Panc1 (cell line): ENCODE measurements around the gene C16orf46. TPM values are rescaled to one million over a fixed set of nuclear protein-coding genes. Genes with fewer than 3 reads are reported as not detected.

Experiments
- ATAC-seq: fragments of 200-7000 bp; cut with Tn5 transposase; 2 replicates; pipeline ENCODE4 v1.9.1; 2020; ENCODE audit warnings: mild to moderate bottlenecking, moderate library complexity
- BruUV-seq: library from RNA; stranded (reverse); fragments of 400-500 nt; replicated peaks from 2 replicates; lab custom pipeline; 2021; lab: Mats Ljungman, UMichigan
- CTCF ChIA-PET: fragments of 300-600 bp; sonication (Branson Sonifier 250); formaldehyde crosslinking; loops from one replicate; lab custom pipeline; 2022; ENCODE audit warnings: antibody characterized with exemption; lab: Charles Lee
- POLR2A ChIA-PET: fragments of 300-600 bp; sonication (Branson Sonifier 250); formaldehyde crosslinking; loops from one replicate; lab custom pipeline; 2022; ENCODE audit warnings: antibody characterized with exemption; lab: Charles Lee
- DNase-seq: peaks from one replicate; pipeline ENCODE4 v3.0.0-alpha.2; 2010; ENCODE audit warnings: low read depth, low spot score
- H3K27ac ChIP-seq: 2 replicates; pipeline ENCODE4 v1.5.1; 2011; ENCODE audit warnings: mild to moderate bottlenecking, low read length, inconsistent platforms
- H3K27me3 ChIP-seq: fragments of 200-500 bp; sonication (Bioruptor generic); 2 replicates; pipeline ENCODE4 v1.6.0; 2014; ENCODE audit warnings: low read length, inconsistent platforms; ENCODE audit not compliant: control insufficient read depth, insufficient read depth
- H3K36me3 ChIP-seq: fragments of 200-500 bp; sonication (Bioruptor generic); 2 replicates; pipeline ENCODE4 v1.5.1; 2014; ENCODE audit warnings: inconsistent platforms, mild to moderate bottlenecking, low read length, moderate library complexity; ENCODE audit not compliant: control insufficient read depth, insufficient read depth
- H3K4me1 ChIP-seq: 2 replicates; pipeline ENCODE4 v1.5.1; 2011; ENCODE audit warnings: inconsistent platforms, mild to moderate bottlenecking, low read length, moderate library complexity; ENCODE audit not compliant: control insufficient read depth, insufficient read depth
- H3K4me3 ChIP-seq, 2 experiments: 2 replicates each; pipeline ENCODE4 v1.5.1; 2011 to 2012; ENCODE audit warnings: low read depth in 2 of 2, low read length in 2 of 2, mild to moderate bottlenecking in 2 of 2, inconsistent platforms in 1 of 2, moderate library complexity in 1 of 2
- H3K9me3 ChIP-seq: fragments of 200-500 bp; sonication (Bioruptor generic); 2 replicates; pipeline ENCODE4 v1.5.1; 2014; ENCODE audit warnings: low read depth, mild to moderate bottlenecking, inconsistent platforms, low read length, moderate library complexity; ENCODE audit not compliant: control insufficient read depth, insufficient read depth
- POLR2AphosphoS5 ChIP-seq: IDR thresholded peaks from 2 replicates; pipeline ENCODE4 v1.6.1; 2012; ENCODE audit warnings: mild to moderate bottlenecking, low read depth, low read length, moderate library complexity
- REST ChIP-seq, 2 experiments: IDR thresholded peaks; 2 replicates each; pipeline ENCODE4 v1.6.1; 2011 to 2012; ENCODE audit warnings: low read depth in 2 of 2, control low read depth in 1 of 2, low read length in 1 of 2, mild to moderate bottlenecking in 1 of 2, moderate library complexity in 1 of 2; ENCODE audit not compliant: insufficient read depth in 1 of 2
- SIN3A ChIP-seq: IDR thresholded peaks from 2 replicates; pipeline ENCODE4 v1.6.1; 2012; ENCODE audit warnings: low read depth, mild to moderate bottlenecking, low read length, moderate library complexity, borderline replicate concordance; ENCODE audit not compliant: insufficient read depth
- TCF7L2 ChIP-seq: IDR thresholded peaks from 2 replicates; pipeline ENCODE4 v1.6.1; 2011; ENCODE audit warnings: mild to moderate bottlenecking, low read depth, low read length, inconsistent platforms
- in situ Hi-C: cut with HindIII; loops from 2 replicates; pipeline ENCODE4 v1.10.0; 2016; ENCODE audit warnings: low sequenced_read_pairs, low pct_unique_long_range_greater_than_20kb
- intact Hi-C: fragments of 100-400 bp; cut with micrococcal nuclease; formaldehyde crosslinking; loops from one replicate; pipeline ENCODE4 v1.10.0; 2022; ENCODE audit not compliant: unreplicated experiment
- total RNA-seq: library from RNA; stranded (reverse); gene quantifications from one replicate; pipeline ENCODE4 v1.2.1, GENCODE V29; 2021; ENCODE audit not compliant: unreplicated experiment
- TF ChIP-seq, protein P1 (sequence below): fragments of 450-650 bp; IDR thresholded peaks from 2 replicates; pipeline ENCODE4 v1.5.1; 2017; ENCODE audit warnings: mild to moderate bottlenecking

Gene C16orf46
- total RNA-seq, 1 experiment from 2014 or later: 1.2 TPM

- CTCF ChIA-PET: interaction anchor here (0.6 kb wide), 1 partner anchor 72 kb away, joined by 3 read pairs; no protein-coding TSS in a partner anchor
- no peaks in the 10 kb centered on the region; the same call in 1 of the 2 replicates for H3K36me3 ChIP-seq
- intact Hi-C loops (no loop called here), in situ Hi-C loops (no loop called here)
- ATAC-seq (peak; percentile 95), DNase-seq (peak; percentile 75)
- H3K9me3 ChIP-seq: no peaks in the 10 kb centered on the region
- no peaks in the 10 kb centered on the region for H3K27me3 ChIP-seq
- peak overlapping the region; percentile 65 to 79 for H3K4me3 ChIP-seq
- TF ChIP-seq SIN3A: no peak
- TF ChIP-seq TCF7L2: no peak
- no peak for TF ChIP-seq POLR2AphosphoS5
- TF ChIP-seq REST (IDR thresholded peaks at IDR 0.05; ENCODE audit: insufficient read depth in 1 of 2, low read depth in 2 of 2, low read length in 1 of 2): no peak
- TF ChIP-seq, protein P1, sequence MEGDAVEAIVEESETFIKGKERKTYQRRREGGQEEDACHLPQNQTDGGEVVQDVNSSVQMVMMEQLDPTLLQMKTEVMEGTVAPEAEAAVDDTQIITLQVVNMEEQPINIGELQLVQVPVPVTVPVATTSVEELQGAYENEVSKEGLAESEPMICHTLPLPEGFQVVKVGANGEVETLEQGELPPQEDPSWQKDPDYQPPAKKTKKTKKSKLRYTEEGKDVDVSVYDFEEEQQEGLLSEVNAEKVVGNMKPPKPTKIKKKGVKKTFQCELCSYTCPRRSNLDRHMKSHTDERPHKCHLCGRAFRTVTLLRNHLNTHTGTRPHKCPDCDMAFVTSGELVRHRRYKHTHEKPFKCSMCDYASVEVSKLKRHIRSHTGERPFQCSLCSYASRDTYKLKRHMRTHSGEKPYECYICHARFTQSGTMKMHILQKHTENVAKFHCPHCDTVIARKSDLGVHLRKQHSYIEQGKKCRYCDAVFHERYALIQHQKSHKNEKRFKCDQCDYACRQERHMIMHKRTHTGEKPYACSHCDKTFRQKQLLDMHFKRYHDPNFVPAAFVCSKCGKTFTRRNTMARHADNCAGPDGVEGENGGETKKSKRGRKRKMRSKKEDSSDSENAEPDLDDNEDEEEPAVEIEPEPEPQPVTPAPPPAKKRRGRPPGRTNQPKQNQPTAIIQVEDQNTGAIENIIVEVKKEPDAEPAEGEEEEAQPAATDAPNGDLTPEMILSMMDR: no peak
- POLR2A ChIA-PET: interaction anchor here (0.6 to 1.0 kb wide), 4 partner anchors 10 to 196 kb away, joined by 3 to 9 read pairs (median 3); no protein-coding TSS in a partner anchor
- H3K27ac ChIP-seq: peak overlapping the region; percentile 92
- BruUV-seq: no TSS peak
- no peaks in the 10 kb centered on the region; the same call in 1 of the 2 replicates for H3K4me1 ChIP-seq
Measured at GRCh38 chr16:81076566-81077075, 417 bp downstream of the C16orf46 start.

- no peaks in the 10 kb centered on the region for H3K27me3 ChIP-seq
- ATAC-seq: no peak
- in situ Hi-C loops (no loop called here), intact Hi-C loops (no loop called here)
- ChIA-PET POLR2A (no interaction called here), CTCF (no interaction called here)
- BruUV-seq: no TSS peak
- H3K4me1 ChIP-seq: no peaks in the 10 kb centered on the region; the same call in 1 of the 2 replicates
- DNase-seq: no peak
- H3K9me3 ChIP-seq: no peaks in the 10 kb centered on the region
- no peak overlapping the region for H3K4me3 ChIP-seq
- no peak overlapping the region for H3K27ac ChIP-seq
- no peak for TF ChIP-seq REST (IDR thresholded peaks at IDR 0.05; ENCODE audit: insufficient read depth in 1 of 2, low read depth in 2 of 2, low read length in 1 of 2)
- TF ChIP-seq SIN3A: no peak
- no peaks in the 10 kb centered on the region for H3K36me3 ChIP-seq
Measured at GRCh38 chr16:81073560-81074330, 3.3 kb downstream of the C16orf46 start.
